HEK293 (cell line): ENCODE measurements around the gene SLC39A7.
A peak's percentile ranks its signal among the peaks of the same experiment; 100 is the strongest.

ENCODE experiments used
- HOXA7 ChIP-seq: sonication (generic); formaldehyde crosslinking; IDR thresholded peaks from 2 replicates; pipeline ENCODE4 v1.8.1; 2022; ENCODE audit warnings: missing genetic modification reagents, borderline replicate concordance
- HOXD13 ChIP-seq: sonication (generic); formaldehyde crosslinking; IDR thresholded peaks from 2 replicates; pipeline ENCODE4 v1.8.0; 2022; ENCODE audit warnings: missing genetic modification reagents, borderline replicate concordance
- PRDM10 ChIP-seq: fragments of 450-650 bp; formaldehyde crosslinking; IDR thresholded peaks from 2 replicates; pipeline ENCODE4 v1.5.1; 2016; ENCODE audit warnings: missing biosample characterization, missing genetic modification characterization
- REST ChIP-seq: fragments of 450-650 bp; formaldehyde crosslinking; IDR thresholded peaks from 2 replicates; pipeline ENCODE4 v1.5.1; 2016; ENCODE audit warnings: missing biosample characterization, missing genetic modification characterization
- WT1 ChIP-seq: fragments of 450-650 bp; formaldehyde crosslinking; IDR thresholded peaks from 2 replicates; pipeline ENCODE4 v1.5.1; 2016; ENCODE audit warnings: missing biosample characterization, missing genetic modification characterization
- ZBTB17 ChIP-seq: fragments of 450-650 bp; formaldehyde crosslinking; IDR thresholded peaks from 2 replicates; pipeline ENCODE4 v1.5.1; 2016; ENCODE audit warnings: missing biosample characterization, missing genetic modification characterization
- ZBTB26 ChIP-seq: fragments of 450-650 bp; formaldehyde crosslinking; optimal IDR thresholded peaks from 2 replicates; pipeline ENCODE3; 2016; ENCODE audit warnings: missing biosample characterization, mild to moderate bottlenecking, missing genetic modification characterization
- ZBTB48 ChIP-seq: fragments of 450-650 bp; formaldehyde crosslinking; IDR thresholded peaks from 2 replicates; pipeline ENCODE4 v1.5.1; 2016; ENCODE audit warnings: missing biosample characterization, missing genetic modification characterization
- ZNF132 ChIP-seq: fragments of 450-650 bp; formaldehyde crosslinking; IDR thresholded peaks from 2 replicates; pipeline ENCODE4 v1.5.1; 2017; ENCODE audit warnings: missing biosample characterization, missing genetic modification characterization, borderline replicate concordance
- ZNF239 ChIP-seq: fragments of 450-650 bp; formaldehyde crosslinking; IDR thresholded peaks from 2 replicates; pipeline ENCODE4 v1.5.1; 2016; ENCODE audit warnings: missing biosample characterization, missing genetic modification characterization
- ZNF350 ChIP-seq: fragments of 450-650 bp; formaldehyde crosslinking; IDR thresholded peaks from 2 replicates; pipeline ENCODE4 v1.5.0; 2017; ENCODE audit warnings: missing biosample characterization, mild to moderate bottlenecking, missing genetic modification characterization
- ZNF366 ChIP-seq: fragments of 450-650 bp; formaldehyde crosslinking; conservative IDR thresholded peaks from 2 replicates; pipeline ENCODE4 v1.5.1; 2016; ENCODE audit warnings: missing biosample characterization, missing genetic modification characterization
- ZNF37A ChIP-seq: fragments of 450-650 bp; IDR thresholded peaks from 2 replicates; pipeline ENCODE4 v1.5.1; 2018; ENCODE audit warnings: missing biosample characterization, missing genetic modification characterization
- ZNF404 ChIP-seq: fragments of 450-650 bp; formaldehyde crosslinking; IDR thresholded peaks from 2 replicates; pipeline ENCODE4 v1.5.1; 2017; ENCODE audit warnings: missing biosample characterization, missing genetic modification characterization
- ZNF514 ChIP-seq: fragments of 450-650 bp; formaldehyde crosslinking; IDR thresholded peaks from 2 replicates; pipeline ENCODE4 v1.5.1; 2016; ENCODE audit warnings: missing biosample characterization, missing genetic modification characterization
- ZNF555 ChIP-seq: fragments of 450-650 bp; formaldehyde crosslinking; conservative IDR thresholded peaks from 2 replicates; pipeline ENCODE4 v1.5.1; 2017; ENCODE audit warnings: missing biosample characterization, mild to moderate bottlenecking, missing genetic modification characterization, inconsistent platforms
- ZNF560 ChIP-seq: fragments of 450-650 bp; formaldehyde crosslinking; IDR thresholded peaks from 2 replicates; pipeline ENCODE4 v1.5.1; 2017; ENCODE audit warnings: missing biosample characterization, missing genetic modification characterization, borderline replicate concordance
- ZNF600 ChIP-seq: fragments of 450-650 bp; formaldehyde crosslinking; IDR thresholded peaks from 2 replicates; pipeline ENCODE4 v1.5.1; 2016; ENCODE audit warnings: missing biosample characterization, missing genetic modification characterization
- ZNF660 ChIP-seq: fragments of 450-650 bp; IDR thresholded peaks from 2 replicates; pipeline ENCODE4 v1.5.1; 2018; ENCODE audit warnings: missing biosample characterization, mild to moderate bottlenecking, missing genetic modification characterization
- ZNF785 ChIP-seq: fragments of 450-650 bp; formaldehyde crosslinking; IDR thresholded peaks from 2 replicates; pipeline ENCODE4 v1.5.1; 2016; ENCODE audit warnings: missing biosample characterization, missing genetic modification characterization
- ZNF792 ChIP-seq: fragments of 450-650 bp; formaldehyde crosslinking; IDR thresholded peaks from 2 replicates; pipeline ENCODE4 v1.5.1; 2016; ENCODE audit warnings: missing biosample characterization, missing genetic modification characterization
- TF ChIP-seq, protein P1 (sequence below): fragments of 450-650 bp; IDR thresholded peaks from 2 replicates; pipeline ENCODE4 v1.5.1; 2018; ENCODE audit warnings: missing biosample characterization, mild to moderate bottlenecking, missing genetic modification characterization
- TF ChIP-seq, protein P2 (sequence below): fragments of 450-650 bp; formaldehyde crosslinking; IDR thresholded peaks from 2 replicates; pipeline ENCODE4 v1.5.1; 2016; ENCODE audit warnings: missing biosample characterization, missing genetic modification characterization
- TF ChIP-seq, protein P3 (sequence below): fragments of 450-650 bp; formaldehyde crosslinking; IDR thresholded peaks from 2 replicates; pipeline ENCODE4 v1.5.1; 2016; ENCODE audit warnings: missing biosample characterization, missing genetic modification characterization

SLC39A7 gene

DNA sequence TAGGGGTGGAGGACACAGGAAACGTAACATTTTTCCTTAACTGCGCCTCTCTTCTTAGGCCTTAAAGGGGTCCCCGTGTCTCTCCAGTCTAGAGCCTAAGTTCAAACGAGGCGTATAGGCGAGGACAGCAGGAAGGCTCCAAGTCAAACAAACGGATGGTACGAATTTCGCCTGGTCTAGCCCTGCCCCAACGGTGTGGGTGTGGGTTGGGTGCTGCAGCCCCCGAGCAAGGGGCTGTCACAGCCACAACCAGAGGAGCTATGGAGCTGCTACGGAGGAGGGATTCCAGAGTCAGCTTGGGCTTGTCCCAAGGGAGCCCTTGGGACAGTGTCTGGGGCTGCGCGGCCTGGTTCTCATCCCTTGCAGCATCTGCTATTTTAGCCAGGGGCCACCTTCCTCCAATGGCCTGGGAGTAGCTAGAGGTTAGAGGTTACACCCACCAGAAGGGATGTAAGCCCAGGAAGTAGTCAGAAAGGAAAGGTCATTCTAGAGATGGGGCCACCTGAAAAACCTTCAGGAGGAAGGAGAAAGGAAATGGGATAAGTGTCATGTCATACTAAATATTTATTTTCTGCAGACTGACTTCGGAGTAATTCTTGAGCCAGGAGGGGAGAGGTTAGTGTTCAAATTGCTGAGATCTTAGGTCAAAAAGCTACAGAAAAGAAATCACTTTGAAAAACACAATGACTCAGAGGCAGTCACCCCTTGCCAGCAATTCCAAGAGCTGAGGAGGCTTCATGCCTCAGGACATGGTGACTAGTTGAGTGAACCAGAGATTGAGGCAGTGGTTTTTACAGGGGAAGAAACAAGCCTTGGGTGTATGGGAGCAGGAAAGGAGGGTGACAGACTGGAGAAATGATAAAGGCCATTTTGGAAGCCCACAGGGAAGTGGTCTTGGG, 49.3 kb downstream of the SLC39A7 start (continued):
- TF ChIP-seq, protein P1, sequence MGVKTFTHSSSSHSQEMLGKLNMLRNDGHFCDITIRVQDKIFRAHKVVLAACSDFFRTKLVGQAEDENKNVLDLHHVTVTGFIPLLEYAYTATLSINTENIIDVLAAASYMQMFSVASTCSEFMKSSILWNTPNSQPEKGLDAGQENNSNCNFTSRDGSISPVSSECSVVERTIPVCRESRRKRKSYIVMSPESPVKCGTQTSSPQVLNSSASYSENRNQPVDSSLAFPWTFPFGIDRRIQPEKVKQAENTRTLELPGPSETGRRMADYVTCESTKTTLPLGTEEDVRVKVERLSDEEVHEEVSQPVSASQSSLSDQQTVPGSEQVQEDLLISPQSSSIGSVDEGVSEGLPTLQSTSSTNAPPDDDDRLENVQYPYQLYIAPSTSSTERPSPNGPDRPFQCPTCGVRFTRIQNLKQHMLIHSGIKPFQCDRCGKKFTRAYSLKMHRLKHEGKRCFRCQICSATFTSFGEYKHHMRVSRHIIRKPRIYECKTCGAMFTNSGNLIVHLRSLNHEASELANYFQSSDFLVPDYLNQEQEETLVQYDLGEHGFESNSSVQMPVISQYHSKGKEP (tag by site-specific recombination): no peak
- TF ChIP-seq ZNF404 (tag by site-specific recombination) (no peak), ZNF366 (tag by site-specific recombination) (no peak), ZNF600 (tag by site-specific recombination) (0 out of 2 replicates have a peak, but pooled peaks have one; percentile 32), HOXA7 (no peak), ZNF350 (no peak), ZNF560 (tag by site-specific recombination) (no peak), REST (tag by site-specific recombination) (no peak), ZNF785 (tag by site-specific recombination) (no peak), ZNF660 (tag by site-specific recombination) (peak; percentile 9; the same call in 1 of the 2 replicates), HOXD13 (CRISPR knock-in tag) (no peak), ZNF555 (no peak), ZNF132 (no peak), ZBTB17 (tag by site-specific recombination) (peak; percentile 69; the same call in 1 of the 2 replicates), ZBTB48 (tag by site-specific recombination) (peak; percentile 69), ZBTB26 (no peak), ZNF792 (no peak), ZNF514 (no peak), PRDM10 (tag by site-specific recombination) (no peak), ZNF37A (no peak), WT1 (tag by site-specific recombination) (no peak), ZNF239 (tag by site-specific recombination) (no peak)
- TF ChIP-seq, protein P2, sequence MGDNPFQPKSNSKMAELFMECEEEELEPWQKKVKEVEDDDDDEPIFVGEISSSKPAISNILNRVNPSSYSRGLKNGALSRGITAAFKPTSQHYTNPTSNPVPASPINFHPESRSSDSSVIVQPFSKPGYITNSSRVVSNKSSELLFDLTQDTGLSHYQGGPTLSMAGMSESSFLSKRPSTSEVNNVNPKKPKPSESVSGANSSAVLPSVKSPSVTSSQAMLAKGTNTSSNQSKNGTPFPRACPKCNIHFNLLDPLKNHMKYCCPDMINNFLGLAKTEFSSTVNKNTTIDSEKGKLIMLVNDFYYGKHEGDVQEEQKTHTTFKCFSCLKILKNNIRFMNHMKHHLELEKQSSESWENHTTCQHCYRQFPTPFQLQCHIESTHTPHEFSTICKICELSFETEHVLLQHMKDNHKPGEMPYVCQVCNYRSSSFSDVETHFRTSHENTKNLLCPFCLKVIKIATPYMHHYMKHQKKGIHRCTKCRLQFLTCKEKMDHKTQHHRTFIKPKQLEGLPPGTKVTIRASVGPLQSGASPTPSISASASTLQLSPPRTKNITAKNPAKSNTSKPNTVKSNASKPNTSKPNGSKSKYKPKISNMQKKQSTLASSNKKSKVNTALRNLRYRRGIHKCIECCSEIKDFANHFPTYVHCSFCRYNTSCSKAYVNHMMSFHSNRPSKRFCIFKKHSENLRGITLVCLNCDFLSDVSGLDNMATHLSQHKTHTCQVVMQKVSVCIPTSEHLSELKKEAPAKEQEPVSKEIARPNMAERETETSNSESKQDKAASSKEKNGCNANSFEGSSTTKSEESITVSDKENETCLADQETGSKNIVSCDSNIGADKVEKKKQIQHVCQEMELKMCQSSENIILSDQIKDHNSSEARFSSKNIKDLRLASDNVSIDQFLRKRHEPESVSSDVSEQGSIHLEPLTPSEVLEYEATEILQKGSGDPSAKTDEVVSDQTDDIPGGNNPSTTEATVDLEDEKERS (tag by site-specific recombination): no peak
- TF ChIP-seq, protein P3, sequence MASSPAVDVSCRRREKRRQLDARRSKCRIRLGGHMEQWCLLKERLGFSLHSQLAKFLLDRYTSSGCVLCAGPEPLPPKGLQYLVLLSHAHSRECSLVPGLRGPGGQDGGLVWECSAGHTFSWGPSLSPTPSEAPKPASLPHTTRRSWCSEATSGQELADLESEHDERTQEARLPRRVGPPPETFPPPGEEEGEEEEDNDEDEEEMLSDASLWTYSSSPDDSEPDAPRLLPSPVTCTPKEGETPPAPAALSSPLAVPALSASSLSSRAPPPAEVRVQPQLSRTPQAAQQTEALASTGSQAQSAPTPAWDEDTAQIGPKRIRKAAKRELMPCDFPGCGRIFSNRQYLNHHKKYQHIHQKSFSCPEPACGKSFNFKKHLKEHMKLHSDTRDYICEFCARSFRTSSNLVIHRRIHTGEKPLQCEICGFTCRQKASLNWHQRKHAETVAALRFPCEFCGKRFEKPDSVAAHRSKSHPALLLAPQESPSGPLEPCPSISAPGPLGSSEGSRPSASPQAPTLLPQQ (tag by site-specific recombination): no peak
